Measurements from ENCODE around the gene VAPA.

Gene VAPA

GRCh38 chr18:9971313-9971920, 57.6 kb downstream of the VAPA start:
- DNase-seq (ENCODE audit: low read depth, low spot score): no peak

DNA sequence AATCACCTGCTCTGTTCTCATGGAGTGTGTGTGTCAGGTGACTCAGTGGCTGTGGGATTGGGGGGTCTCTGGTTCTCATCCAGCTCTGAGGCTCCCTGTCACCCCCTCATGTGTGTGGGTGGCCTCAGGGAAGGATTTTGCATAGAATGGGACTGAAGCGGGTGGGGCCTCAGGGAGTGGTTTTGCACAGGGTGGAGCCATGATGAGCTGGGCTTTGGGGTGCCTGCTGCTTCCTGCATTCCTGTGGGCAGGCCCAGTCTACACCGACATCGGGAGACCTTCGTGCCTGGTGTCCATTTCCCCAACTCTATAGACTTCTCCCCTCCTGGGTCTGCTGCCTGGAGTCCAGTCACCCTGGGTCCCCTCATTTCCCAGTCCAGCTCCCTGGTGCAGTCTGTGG, 59.7 kb downstream of the VAPA start:
- no peak for DNase-seq (ENCODE audit: low read depth, low spot score)

GRCh38 chr18:9974279-9974915, 60.6 kb downstream of the VAPA start:
- DNase-seq (ENCODE audit: low read depth, low spot score): no peak

GRCh38 chr18:9975658-9976057, 61.8 kb downstream of the VAPA start:
- DNase-seq (ENCODE audit: low read depth, low spot score): no peak

DNA sequence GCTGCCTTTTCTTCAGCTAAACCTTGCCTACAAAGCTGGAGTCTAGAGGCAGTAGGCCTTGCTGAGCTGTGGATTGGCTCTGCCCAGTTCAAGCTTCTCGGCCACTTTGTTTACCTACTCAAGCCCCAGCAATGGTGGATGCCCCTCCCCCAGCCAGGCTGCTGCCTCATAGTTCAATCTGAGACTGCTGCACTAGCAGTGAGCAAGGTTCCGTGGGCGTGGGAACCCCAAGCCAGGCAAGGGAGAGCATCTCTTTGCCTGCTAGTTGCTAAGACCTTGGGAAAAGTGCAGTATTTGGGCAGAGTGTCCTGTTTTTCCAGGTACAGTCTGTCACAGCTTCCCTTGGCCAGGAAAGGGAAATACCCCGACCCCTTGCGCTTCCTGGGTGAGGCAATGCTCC, 68.9 kb downstream of the VAPA start:
- no peak for DNase-seq (ENCODE audit: low read depth, low spot score)

DNA sequence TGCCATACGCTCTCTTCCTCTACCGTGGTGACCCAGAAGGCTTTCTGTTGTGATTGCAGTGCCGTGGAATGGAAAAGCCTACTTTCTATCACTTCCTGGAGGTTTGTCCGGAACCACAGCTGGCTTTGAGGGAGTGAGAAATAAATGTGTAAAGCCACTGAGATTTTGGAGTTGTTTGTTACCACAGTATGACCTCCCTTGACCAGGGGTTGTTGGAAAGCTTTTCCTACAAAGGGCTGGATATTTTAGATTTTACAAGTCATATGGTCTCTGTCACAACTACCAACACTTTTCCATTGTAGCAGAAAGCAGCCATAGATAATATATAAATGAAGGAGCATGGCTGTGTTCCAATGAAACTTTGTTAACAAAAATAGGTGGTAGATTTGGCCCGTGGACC, 70.3 kb downstream of the VAPA start:
- DNase-seq (ENCODE audit: low read depth, low spot score): no peak

DNA sequence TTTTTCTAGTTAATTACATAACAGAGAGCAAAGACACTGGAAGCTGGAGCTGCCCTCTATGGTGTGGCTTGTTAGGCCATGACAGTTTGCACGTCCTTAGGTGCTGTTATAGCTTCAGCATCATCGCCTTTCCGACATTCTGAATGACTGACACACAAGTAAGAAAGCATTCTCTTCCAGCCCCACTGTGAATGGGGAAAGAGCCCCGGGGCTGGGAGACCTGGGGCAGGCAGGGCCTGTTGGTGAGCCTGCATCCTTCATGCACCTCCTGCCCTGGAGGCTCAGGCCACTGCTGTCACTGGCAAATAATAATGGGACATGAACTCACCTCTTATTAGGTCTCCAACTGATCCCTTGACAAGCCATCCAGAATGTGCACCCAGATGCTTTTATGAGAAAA, 71.8 kb downstream of the VAPA start:
- no peak for DNase-seq (ENCODE audit: low read depth, low spot score)

- no peak for DNase-seq (ENCODE audit: low read depth, low spot score)
Observed at GRCh38 chr18:9986156-9986930, 72.5 kb downstream of the VAPA start.

GRCh38 chr18:9987345-9987744, 73.5 kb downstream of the VAPA start:
- no peak for DNase-seq (ENCODE audit: low read depth, low spot score)

DNA sequence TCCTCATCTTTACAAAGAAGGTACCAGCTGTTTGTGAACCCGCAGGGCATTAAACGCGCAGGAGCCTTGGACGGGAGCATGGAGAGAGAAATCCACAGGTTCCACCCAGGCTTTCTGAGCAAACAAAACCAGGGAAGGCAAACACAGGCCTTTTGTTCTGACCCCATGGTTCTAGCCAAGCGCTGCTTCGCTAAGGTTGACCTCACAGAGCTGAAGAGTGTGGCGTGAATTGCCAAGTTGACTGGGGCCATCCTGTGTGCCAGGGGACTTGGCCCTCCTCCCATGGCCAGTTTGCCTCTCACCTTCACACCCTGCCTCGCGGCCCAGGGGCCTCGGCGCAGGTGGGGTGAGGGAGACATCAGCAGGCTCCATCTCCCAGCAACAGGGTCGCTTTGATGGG, 74.1 kb downstream of the VAPA start:
- DNase-seq (ENCODE audit: low read depth, low spot score): no peak

- DNase-seq (ENCODE audit: low read depth, low spot score): no peak
Observed at GRCh38 chr18:9988665-9989064, 74.8 kb downstream of the VAPA start.

DNA sequence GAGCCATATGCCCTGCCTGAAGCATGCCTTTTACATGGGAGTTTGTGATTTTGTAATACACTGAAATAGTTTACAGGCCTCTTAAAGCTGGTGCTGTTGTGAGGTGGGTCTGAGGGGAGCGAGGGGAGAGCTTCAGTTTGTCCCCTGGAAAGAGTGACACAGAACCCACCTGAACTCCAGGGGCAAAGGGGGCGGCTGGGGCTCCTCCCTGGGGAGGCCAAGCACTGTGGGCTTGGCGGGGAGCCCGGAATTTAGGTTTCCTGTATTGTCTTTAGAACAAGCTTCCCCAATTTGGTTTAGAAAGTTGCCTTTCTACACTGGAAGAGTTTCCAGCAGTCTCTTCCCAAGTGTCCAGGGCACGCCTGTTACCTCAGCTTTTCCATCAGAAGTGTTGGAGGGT, 75.7 kb downstream of the VAPA start:
- no peak for DNase-seq (ENCODE audit: low read depth, low spot score)

GRCh38 chr18:9991011-9992000, 77.5 kb downstream of the VAPA start:
- no peak for DNase-seq (ENCODE audit: low read depth, low spot score)

DNA sequence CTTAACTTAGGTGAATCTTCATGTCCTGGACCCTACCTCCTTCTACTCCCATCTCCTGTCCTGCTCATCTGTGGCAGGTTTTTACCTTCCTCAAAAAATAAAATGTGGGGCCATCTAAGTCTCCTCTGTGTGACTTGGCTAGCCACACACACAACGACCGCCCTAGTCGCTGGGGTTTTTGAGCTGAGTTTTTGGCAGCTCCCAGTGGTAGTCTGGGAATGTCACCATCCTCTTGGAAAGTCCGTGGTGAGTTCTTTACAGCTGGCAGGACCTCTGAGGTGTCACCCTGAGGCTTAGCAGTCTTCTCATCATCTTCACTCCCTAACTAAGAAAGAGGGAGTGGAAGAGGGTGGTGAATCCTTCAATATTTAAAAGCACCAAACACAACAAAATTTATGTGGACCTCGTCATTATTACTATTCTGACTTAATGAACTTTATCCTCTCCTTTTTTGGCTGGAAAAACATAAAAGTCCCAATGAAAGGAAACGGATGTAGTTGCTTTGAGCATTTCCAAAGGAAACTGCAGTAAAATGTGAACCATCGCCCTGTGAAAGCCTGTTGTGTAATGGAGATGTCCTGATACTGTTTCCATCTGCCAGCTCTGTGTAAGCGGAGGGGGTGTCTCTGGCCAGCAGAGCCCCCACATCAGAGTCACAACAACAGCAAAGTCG, 78.6 kb downstream of the VAPA start:
- DNase-seq (ENCODE audit: low read depth, low spot score): no peak

GRCh38 chr18:9992973-9993520, 79.2 kb downstream of the VAPA start:
- DNase-seq (ENCODE audit: low read depth, low spot score): no peak

- DNase-seq (ENCODE audit: low read depth, low spot score): no peak
Observed at GRCh38 chr18:9993521-9994025, 79.8 kb downstream of the VAPA start.

DNA sequence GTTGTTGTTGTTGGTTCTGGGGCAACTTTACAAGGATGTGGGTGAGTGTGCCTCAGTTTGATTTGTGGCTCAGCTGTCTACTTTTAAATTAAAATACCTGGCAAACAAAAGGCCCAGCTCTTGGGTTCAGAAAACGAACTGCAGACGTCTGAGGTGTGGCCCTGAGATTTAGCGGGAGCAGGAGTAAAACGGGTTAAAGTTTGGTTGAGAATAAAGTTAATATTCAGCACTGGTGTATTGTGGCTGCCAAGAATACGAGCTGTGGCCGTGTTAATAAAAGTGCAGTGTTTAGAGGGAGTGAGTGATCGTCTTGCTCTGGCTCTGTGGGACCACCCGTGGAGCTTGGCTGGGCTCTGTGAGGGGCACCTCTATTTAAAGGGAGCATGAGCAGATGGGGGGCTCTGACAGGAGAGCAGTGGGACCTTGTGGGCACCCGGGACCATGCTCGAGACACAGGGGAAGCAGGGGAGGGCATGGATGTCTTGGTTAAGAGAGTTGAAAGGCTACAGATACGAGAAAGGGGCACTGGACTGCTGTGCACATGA, 80.3 kb downstream of the VAPA start:
- DNase-seq (ENCODE audit: low read depth, low spot score): no peak

DNA sequence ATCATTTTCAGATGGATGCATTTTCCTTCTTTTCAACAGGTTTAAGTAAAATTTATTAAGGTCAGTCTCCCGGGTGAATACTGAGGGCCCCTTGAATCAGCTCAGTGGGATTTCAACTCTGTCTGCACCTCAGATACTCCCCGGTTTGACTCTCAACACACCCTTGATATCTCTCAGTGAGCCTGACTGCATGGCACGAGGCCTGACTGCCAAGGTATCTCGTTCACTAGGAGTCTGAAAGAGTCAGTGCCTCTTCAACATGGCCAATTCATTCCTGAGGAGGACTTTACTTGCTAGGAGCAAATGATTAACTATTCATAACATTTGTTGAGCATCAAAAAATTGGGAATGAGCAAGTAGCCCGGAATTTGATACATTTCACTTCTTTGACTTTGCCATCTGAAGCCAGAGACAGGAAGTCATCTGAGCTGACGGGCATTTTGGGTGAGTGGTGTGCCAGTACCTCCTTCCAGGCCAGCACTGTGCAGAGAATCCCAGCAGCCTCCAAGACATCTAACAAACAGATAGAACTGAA, 81.0 kb downstream of the VAPA start:
- DNase-seq (ENCODE audit: low read depth, low spot score): no peak

DNA sequence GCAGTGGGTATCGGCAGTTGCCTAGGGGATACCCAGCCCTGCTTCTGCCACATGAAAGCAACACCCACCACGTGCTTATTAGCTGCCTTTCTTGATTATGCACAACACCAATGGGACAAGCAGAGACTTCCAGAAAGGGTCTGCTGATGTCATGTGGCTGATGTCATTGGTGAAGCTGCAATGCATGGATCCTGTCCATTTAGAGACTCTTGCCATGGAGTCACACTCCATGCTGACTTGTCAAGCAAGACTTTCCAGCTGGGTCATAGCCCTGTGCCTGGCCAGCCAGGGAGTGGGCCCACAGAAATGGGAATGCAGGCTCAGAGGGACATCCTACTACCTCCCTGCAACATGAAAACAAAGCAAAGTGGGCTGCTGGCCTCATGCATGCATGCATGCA, 81.8 kb downstream of the VAPA start:
- DNase-seq (ENCODE audit: low read depth, low spot score): no peak

DNA sequence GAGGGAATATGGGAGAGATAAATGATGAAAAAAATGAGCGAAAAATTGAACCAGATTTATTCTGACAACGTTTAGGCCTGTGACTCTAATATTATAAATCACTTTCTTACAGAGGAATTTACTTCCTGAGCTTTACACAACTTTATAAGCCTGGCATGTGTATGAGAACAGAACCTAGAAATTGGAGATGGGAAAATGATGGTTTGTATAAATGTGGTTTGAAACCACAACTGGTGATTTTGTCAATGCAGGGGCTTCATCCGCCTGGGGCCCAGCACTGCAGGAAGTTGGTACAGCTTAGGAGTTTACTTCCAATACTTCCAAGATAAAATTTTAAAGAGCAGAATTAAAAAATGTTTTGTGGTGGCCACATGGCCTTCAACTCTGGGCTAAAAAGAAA, 82.3 kb downstream of the VAPA start:
- no peak for DNase-seq (ENCODE audit: low read depth, low spot score)

All from iPS DF 19.7 (cell line).